Transverse colon (tissue), 4 donors: ENCODE results near the gene KIF21A. TPM values are rescaled to one million over a fixed set of nuclear protein-coding genes. Genes with fewer than 3 reads are reported as not detected.

Experiments used
- DNase-seq: peaks from one replicate; pipeline ENCODE4 v3.0.0-alpha.2; 2019
- H3K27ac ChIP-seq, 4 donors: fragments of 200-600 bp; sonication (generic); 2 replicates each; pipeline ENCODE4 v1.5.1; 2016 to 2018; ENCODE audit warnings: inconsistent platforms in 4 of 4
- H3K27me3 ChIP-seq: fragments of 200-600 bp; sonication (generic); 2 replicates; pipeline ENCODE4 v1.5.1; 2017; ENCODE audit warnings: inconsistent platforms
- H3K36me3 ChIP-seq, 4 donors: fragments of 200-600 bp; sonication (generic); 2 replicates each; pipeline ENCODE4 v1.5.1; 2017 to 2019; ENCODE audit warnings: inconsistent platforms in 4 of 4
- H3K4me1 ChIP-seq, 4 donors: fragments of 200-600 bp; sonication (generic); 2 replicates each; pipeline ENCODE4 v1.5.1; 2017 to 2020; ENCODE audit warnings: inconsistent platforms in 4 of 4
- H3K4me3 ChIP-seq, 4 donors: fragments of 200-600 bp; sonication (generic); 1 replicate in 1 of 4; 2 replicates in 3 of 4; pipeline versions ENCODE4 v1.5.1 to v1.6.1; 2017 to 2019; ENCODE audit warnings: inconsistent platforms in 4 of 4
- H3K9me3 ChIP-seq, 2 donors: fragments of 200-600 bp; sonication (generic); 2 replicates each; pipeline ENCODE4 v1.5.1; 2017 to 2019; ENCODE audit warnings: inconsistent platforms in 2 of 2
- CTCF ChIP-seq, 5 experiments: fragments of 200-600 bp in 3 of 5; fragments of 450-650 bp in 2 of 5; sonication (generic) in 3 of 5; IDR thresholded peaks; 1 replicate in 2 of 5; 2 replicates in 3 of 5; pipeline ENCODE4 v1.5.1; 2016 to 2017; ENCODE audit warnings: antibody characterized with exemption in 5 of 5, inconsistent platforms in 3 of 5, mild to moderate bottlenecking in 2 of 5, moderate library complexity in 1 of 5
- EP300 ChIP-seq: sonication (generic); formaldehyde crosslinking; IDR thresholded peaks from one replicate; pipeline ENCODE4 v1.6.1; 2017; ENCODE audit warnings: antibody characterized with exemption, low read depth
- POLR2A ChIP-seq: fragments of 450-650 bp; IDR thresholded peaks from one replicate; pipeline ENCODE4 v1.6.1; 2016; ENCODE audit warnings: antibody characterized with exemption, mild to moderate bottlenecking, moderate library complexity
- POLR2AphosphoS5 ChIP-seq, 3 donors: sonication (generic); formaldehyde crosslinking; IDR thresholded peaks; one replicate each; pipeline ENCODE4 v1.6.1; 2016; ENCODE audit warnings: antibody characterized with exemption in 3 of 3
- WGBS, 2 donors: methylation state at CpG; one replicate each; pipeline ENCODE4 v1.1.5; 2018; ENCODE audit warnings: low coverage in 1 of 2; 5-methylcytosine and 5-hydroxymethylcytosine counted together
- in situ Hi-C, 4 donors: fragments of 200-750 bp; cut with MboI; loops; one replicate each; pipeline versions ENCODE4 v1.15.0 to v1.15.1; 2017; ENCODE audit warnings: low sequenced_read_pairs in 3 of 4, low pct_ligation_motif_present in 1 of 4, low pct_unique_long_range_greater_than_20kb in 1 of 4
- intact Hi-C: fragments of 100-400 bp; cut with DNase I; formaldehyde crosslinking; loops from one replicate; pipeline ENCODE4 v1.15.1; 2023; ENCODE audit warnings: low total_unique reads
- total RNA-seq, 4 donors: library from RNA; depleted of rRNA; stranded (reverse); fragments of >200 nt; gene quantifications; one replicate each; pipeline ENCODE4 v1.1.0, GENCODE V29; 2016

The KIF21A gene
- total RNA-seq, 4 donors from 2014 or later, result 23.6 to 40.6 (median 31.9) TPM

GRCh38 chr12:39252628-39253027, 190.3 kb downstream of the KIF21A start:
- Histone ChIP-seq H3K27me3 (no peaks in the 10 kb centered on the region), H3K4me1 (no peaks in the 10 kb centered on the region), H3K36me3 (no peaks in the 10 kb centered on the region), H3K9me3 (peaks cover 0 to 3% of the 10 kb centered on the region in 2 donors), H3K4me3 (no peak overlapping the region), H3K27ac (no peak overlapping the region)
- in situ Hi-C loops, result loop anchor here in 2 of 4 donors (25.0 kb wide), 3 partner anchors 340 to 1115 kb away; partner anchors contain the start of gene CPNE8 (in 1 of the 2)
- intact Hi-C loops, result no loop called here
- WGBS, 2 donors, result 38 to 50% methylated on average over 1 of the region's 1 CpG
- no peak for DNase-seq
- TF ChIP-seq POLR2A (no peak), CTCF (IDR thresholded peaks at IDR 0.05) (no peak), EP300 (no peak), POLR2AphosphoS5 (IDR thresholded peaks at IDR 0.05) (no peak)

Other genes starting within 250 kb of the KIF21A start
- 1 to 10 TPM in 1 of 4 donors, under 1 TPM in 2, not detected in 1; 0.37 to 1.9 (median 0.55) TPM for gene ABCD2, start 176.7 kb upstream of the KIF21A start, total RNA-seq